ENCODE data around the gene ACTMAP. TPM values are rescaled to one million over a fixed set of nuclear protein-coding genes. Genes with fewer than 3 reads are reported as not detected.
"Not testable (repeated sequence)": the region's sequence is repeated elsewhere in the genome, so short reads cannot be mapped to it uniquely, and the experiment has no call there.

Gene ACTMAP
- total RNA-seq, 2 donors from 2014 or later, result 0.68 to 1.1 TPM

DNA sequence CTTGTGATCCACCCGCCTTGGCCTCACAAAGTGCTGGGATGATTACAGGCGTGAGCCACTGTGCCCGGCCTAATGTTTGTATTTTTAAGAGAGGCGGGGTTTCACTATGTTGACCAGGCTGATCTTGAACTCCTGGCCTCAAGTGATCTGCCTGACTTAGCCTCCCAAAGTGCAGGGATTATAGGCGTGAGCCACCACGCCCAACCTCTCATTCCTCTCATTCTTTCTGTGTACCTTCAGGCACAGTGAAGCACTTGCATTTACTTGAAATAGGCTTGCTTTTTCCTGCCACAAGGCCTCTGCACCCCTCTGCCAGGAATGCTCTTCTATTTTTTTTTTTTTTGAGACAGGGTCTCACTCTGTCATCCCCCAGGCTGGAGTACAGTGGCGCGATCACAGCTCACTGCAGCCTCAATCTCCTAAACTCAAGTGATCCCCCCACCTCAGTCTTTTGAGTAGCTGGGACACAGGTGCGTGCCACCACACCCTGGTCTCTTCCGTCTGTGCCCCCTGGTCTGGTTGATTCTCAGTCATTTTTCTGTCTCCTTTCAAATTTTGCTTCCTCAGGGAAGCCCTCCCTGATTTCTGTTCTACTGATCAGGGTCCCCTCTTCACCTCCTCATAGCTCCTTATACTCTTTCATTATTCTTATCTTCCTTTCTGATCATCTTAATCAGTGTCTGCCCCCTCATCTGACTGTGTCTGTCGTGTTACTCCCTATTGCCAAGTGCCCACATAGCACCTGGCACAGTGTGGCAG is 15.1 kb downstream of the ACTMAP start:
- Histone ChIP-seq H3K4me3 (no peak overlapping the region), H3K36me3 (peaks cover 76% of the 10 kb centered on the region), H3K4me1 (ENCODE audit: control insufficient read depth in 1 of 2, low read depth in 2 of 2) (peaks cover 0 to 6% of the 10 kb centered on the region in 2 donors), H3K27me3 (replicated peaks; ENCODE audit: insufficient read depth) (no peaks in the 10 kb centered on the region), H3K9me3 (no peaks in the 10 kb centered on the region), H3K27ac (no peak overlapping the region)
- ATAC-seq (ENCODE audit: insufficient number of reproducible peaks, low FRiP score, low read depth) (no peak), DNase-seq (ENCODE audit: low spot score) (no peak)
- TF ChIP-seq CTCF (IDR thresholded peaks at IDR 0.05), result no peak

DNA sequence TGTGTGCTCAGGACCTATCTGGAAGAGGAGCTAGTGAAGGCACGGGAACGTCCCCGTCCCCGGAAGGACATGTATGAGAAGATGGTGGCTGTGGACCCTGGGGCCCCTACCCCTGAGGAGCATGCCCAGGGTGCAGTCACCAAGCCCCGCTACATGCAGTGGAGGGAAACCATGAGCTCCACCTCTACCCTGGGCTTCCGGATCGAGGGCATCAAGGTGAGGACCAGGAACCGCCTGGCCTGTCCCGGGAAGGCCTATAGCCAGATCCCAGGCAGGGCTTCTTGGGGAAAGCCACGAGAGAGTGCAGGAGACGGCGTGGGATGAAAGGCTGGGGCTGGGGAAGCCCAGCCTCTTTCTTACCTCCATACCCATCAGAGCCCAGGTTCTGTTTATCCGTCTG is 17.1 kb downstream of the ACTMAP start:
- no peak overlapping the region for H3K27ac ChIP-seq
- DNase-seq (ENCODE audit: low spot score) (no peak), ATAC-seq (ENCODE audit: insufficient number of reproducible peaks, low FRiP score, low read depth) (no peak)
- peaks cover 82% of the 10 kb centered on the region for H3K36me3 ChIP-seq
- H3K9me3 ChIP-seq, result no peaks in the 10 kb centered on the region
- no peak for TF ChIP-seq CTCF (IDR thresholded peaks at IDR 0.05)
- no peaks in the 10 kb centered on the region for H3K4me1 ChIP-seq (ENCODE audit: control insufficient read depth in 1 of 2, low read depth in 2 of 2)
- H3K4me3 ChIP-seq, result no peak overlapping the region
- no peaks in the 10 kb centered on the region for H3K27me3 ChIP-seq (replicated peaks; ENCODE audit: insufficient read depth)

GRCh38 chr19:40732304-40732703 is 18.0 kb downstream of the ACTMAP start:
- H3K27ac ChIP-seq; DNase-seq (ENCODE audit: low spot score); H3K4me3 ChIP-seq; H3K4me1 ChIP-seq (ENCODE audit: control insufficient read depth in 1 of 2, low read depth in 2 of 2); ATAC-seq (ENCODE audit: insufficient number of reproducible peaks, low FRiP score, low read depth); H3K9me3 ChIP-seq; H3K27me3 ChIP-seq (replicated peaks; ENCODE audit: insufficient read depth): not testable (repeated sequence)
- H3K36me3 ChIP-seq, result peaks cover 85% of the 10 kb centered on the region

GRCh38 chr19:40730065-40730464 is 20.2 kb downstream of the ACTMAP start:
- ATAC-seq (ENCODE audit: insufficient number of reproducible peaks, low FRiP score, low read depth); H3K4me3 ChIP-seq; DNase-seq (ENCODE audit: low spot score); H3K4me1 ChIP-seq (ENCODE audit: control insufficient read depth in 1 of 2, low read depth in 2 of 2); H3K27ac ChIP-seq; H3K27me3 ChIP-seq (replicated peaks; ENCODE audit: insufficient read depth); H3K9me3 ChIP-seq: not testable (repeated sequence)
- peaks cover 78% of the 10 kb centered on the region for H3K36me3 ChIP-seq

GRCh38 chr19:40726279-40726678 is 24.0 kb downstream of the ACTMAP start:
- TF ChIP-seq CTCF (IDR thresholded peaks at IDR 0.05), result no peak
- Histone ChIP-seq H3K27me3 (replicated peaks; ENCODE audit: insufficient read depth) (no peaks in the 10 kb centered on the region), H3K4me1 (ENCODE audit: control insufficient read depth in 1 of 2, low read depth in 2 of 2) (peaks cover 12 to 14% of the 10 kb centered on the region in 2 donors), H3K27ac (no peak overlapping the region), H3K36me3 (peaks cover 56% of the 10 kb centered on the region), H3K4me3 (no peak overlapping the region), H3K9me3 (no peaks in the 10 kb centered on the region)
- DNase-seq (ENCODE audit: low spot score) (no peak), ATAC-seq (ENCODE audit: insufficient number of reproducible peaks, low FRiP score, low read depth) (no peak)

DNA sequence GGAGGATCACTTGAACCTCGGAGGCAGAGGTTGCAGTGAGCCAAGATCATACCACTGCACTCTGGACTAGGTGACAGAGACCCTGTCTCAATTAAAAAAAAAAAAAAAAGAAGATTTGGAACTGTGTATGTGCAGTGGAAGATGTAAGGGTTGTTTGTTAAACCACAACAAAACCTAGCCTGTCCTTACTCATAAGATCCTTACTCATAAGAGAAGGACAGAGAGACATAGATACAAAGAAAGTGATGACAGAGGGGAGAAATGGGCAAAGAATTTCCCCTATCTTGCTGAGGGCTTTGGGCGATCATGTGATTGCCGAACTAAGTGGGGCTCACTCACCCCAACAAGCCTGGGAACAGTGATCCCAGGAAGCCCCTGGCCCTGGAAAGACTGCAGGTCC is 25.4 kb downstream of the ACTMAP start:
- TF ChIP-seq CTCF (IDR thresholded peaks at IDR 0.05), result no peak
- no peaks in the 10 kb centered on the region for H3K27me3 ChIP-seq (replicated peaks; ENCODE audit: insufficient read depth)
- H3K4me3 ChIP-seq, result no peak overlapping the region
- peaks cover 43% of the 10 kb centered on the region for H3K36me3 ChIP-seq
- no peaks in the 10 kb centered on the region for H3K9me3 ChIP-seq
- DNase-seq (ENCODE audit: low spot score) (no peak), ATAC-seq (ENCODE audit: insufficient number of reproducible peaks, low FRiP score, low read depth) (no peak)
- H3K4me1 ChIP-seq (ENCODE audit: control insufficient read depth in 1 of 2, low read depth in 2 of 2), result peaks cover 21 to 29% of the 10 kb centered on the region in 2 donors
- no peak overlapping the region for H3K27ac ChIP-seq
